SIG-M5 treated with dmso at 0.1 percent for 504 hours (cell line): ENCODE data around the gene ABL1.
A peak's percentile ranks its signal among the peaks of the same experiment; 100 is the strongest.

Experiments
- DNase-seq: peaks from one replicate; lab custom pipeline; 2025; ENCODE audit not compliant: unreplicated experiment; lab: John Stamatoyannopoulos, UW

The ABL1 gene

DNA sequence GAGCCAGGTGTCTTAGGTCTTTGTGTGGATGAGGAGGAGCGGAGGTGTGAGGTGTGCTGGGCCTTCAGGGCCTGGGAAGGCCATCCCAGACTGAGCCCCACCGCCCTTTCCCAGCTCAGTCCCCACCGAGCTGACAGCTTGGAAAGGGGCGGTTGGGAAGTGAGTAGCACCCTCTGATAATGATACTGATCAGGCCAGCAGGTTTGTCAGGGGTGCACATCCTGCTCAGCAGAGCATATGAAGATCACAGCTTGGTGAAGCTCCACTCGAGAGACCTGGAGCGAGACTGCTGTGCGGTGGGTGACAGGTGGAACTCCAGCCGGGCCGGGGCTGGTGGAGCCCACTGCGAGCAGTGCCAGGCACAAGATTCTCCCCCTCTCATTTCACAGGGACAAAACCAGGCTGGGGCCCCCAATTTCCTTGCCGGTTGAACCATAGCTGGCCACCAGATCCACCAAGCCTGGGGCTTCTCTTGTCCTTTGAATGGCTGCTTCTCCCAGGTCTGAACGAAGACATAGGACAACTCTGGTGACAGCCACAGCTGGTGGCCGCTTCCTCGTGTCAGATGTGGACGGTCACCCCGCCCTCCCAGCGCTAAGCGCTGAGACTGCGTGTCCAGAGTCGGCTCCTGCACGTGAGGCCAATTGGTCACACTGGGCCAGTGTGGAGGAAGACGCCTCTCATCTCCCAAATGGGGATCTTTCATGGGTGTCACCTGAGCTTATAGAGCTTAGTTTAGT is 53.3 kb downstream of the ABL1 start:
- DNase-seq = no peak

- DNase-seq = no peak
These were observed 55.1 kb downstream of the ABL1 start for GRCh38 chr9:130890124-130890523.

- no peak for DNase-seq
These were observed 56.0 kb downstream of the ABL1 start for GRCh38 chr9:130890870-130891687.

- DNase-seq = no peak
These were observed 56.8 kb downstream of the ABL1 start for GRCh38 chr9:130891688-130892476.

DNA sequence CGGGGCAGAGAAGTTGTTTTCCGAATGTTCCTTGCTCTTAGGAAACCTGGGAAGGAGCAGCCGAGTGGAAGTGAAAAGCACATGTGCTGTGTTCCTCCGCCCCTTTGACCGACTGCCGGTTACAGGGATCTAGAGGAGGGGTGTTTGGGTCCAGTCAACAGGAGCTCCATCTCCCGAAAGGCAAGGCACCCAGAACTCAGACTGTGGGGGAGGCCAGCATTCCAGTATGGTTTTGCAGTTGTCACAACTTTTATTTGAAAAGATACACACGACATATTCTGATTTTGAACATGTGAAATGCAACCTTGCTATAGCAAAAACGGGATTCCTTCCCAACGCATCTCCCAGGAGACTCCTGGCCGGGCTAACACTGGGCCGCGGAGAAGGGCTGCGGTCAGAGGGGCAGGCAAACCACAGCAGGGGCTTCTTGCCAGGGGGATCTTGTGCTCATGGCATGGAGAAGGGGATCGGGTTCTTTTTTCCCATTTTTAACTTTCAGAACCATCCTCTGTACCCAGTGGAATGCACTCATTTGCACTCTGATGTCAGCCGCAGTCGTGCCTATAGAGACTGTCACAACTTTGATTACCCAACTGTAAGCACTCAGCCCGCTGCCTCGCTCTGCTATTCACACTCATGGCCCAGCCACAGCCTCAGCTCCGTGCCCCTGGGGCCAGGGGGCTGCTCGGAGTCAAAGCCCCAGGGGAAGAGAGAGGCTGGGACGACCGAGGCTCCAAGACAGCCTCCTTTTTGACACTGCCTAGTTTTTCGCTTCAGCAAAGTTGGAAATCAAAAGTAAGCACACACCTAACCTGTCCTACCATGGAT is 57.6 kb downstream of the ABL1 start:
- DNase-seq = no peak

- DNase-seq = peak; percentile 36
These were observed 58.5 kb downstream of the ABL1 start for GRCh38 chr9:130893341-130894101.

- no peak for DNase-seq
These were observed 59.5 kb downstream of the ABL1 start for GRCh38 chr9:130894546-130894945.

- DNase-seq = no peak
These were observed 60.0 kb downstream of the ABL1 start for GRCh38 chr9:130895038-130895437.

GRCh38 chr9:130895481-130896232 is 60.6 kb downstream of the ABL1 start:
- DNase-seq = no peak

DNA sequence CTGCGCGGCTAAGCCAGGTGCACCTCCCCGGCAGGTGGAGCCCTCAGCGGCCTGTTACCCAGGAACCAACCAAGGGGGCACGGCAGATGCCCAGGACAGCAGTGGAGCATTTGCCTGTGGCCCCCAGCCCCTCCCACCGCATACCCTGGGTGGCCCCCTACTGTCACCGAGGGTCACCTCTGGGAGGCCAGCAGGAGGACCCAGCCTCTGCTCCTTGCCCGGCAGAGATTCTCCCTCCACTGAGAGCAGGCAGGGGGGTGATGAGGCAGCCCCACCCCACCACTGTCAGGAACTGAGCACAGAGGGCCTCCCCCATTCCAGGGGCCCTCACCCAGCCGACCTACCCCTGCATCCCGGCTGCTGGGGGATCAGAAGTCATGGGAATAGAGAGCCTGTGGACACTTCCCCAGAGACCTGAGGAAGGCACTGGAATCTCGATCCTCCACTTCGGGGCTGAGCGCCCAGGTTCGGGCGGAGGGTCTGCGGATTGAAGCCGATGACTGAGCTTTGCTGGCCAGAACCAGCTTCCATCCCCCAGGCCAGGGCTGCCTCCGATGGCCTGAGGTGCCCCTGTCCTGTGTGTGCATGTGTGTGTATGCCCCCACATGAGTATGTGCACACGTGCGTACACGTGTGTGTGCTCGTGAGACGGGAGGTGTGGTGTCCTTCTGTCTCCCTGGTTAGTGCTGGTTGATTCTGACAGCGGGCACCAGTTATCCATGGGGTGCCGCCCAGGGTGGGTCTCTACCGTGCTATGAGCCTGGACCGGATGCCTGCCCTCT is 61.4 kb downstream of the ABL1 start, which contains the start of gene QRFP:
QRFP (minus strand) TSS at position 580 of the 782 bp plus-strand sequence. CDS start 2,974 bp downstream, outside the sequence.
- no peak for DNase-seq

GRCh38 chr9:130897105-130897751 is 62.2 kb downstream of the ABL1 start:
- no peak for DNase-seq

GRCh38 chr9:130897848-130898551 is 62.9 kb downstream of the ABL1 start:
- DNase-seq = no peak

GRCh38 chr9:130898552-130898852 is 63.4 kb downstream of the ABL1 start:
- DNase-seq = no peak

DNA sequence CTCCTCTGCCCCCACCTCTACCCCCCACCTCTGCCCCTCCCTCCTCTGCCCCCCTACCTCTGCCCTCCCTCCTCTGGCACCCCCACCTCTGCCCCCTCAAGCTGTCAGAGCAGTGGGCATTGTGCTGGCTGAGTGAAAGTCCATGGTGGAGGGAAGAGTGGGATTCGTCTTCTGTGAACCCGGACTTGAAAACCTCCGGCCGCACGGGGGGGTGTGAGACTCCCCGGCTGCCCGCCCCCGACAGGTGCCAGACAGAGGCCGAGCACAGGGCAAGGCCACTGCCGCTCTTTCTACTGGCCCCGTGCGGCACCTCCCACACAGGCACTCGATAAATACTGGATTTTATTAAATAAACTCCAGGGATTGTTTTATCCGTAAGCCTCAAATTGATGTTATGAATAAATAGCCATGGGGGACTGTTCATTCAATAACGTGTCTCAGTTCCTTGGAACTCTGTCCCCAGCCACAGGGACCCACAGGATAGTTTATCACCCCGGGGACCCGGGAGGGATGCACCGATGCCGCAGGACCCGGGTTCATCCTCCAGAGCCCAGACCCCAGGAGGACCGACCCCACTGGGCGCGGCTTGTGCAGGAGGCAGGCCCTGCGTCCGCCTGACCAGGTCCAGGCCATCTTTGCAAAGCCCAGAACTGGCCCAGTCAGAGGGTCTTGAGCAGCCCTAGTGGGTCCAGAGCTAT is 64.1 kb downstream of the ABL1 start:
- no peak for DNase-seq

- no peak for DNase-seq
These were observed 65.8 kb downstream of the ABL1 start for GRCh38 chr9:130900701-130901497.
